Loucy (cell line): ENCODE data around the gene ALOX5AP.

Experiments
- EZH2phosphoT487 ChIP-seq: fragments of 200-600 bp; IDR thresholded peaks from 2 replicates; pipeline ENCODE4 v1.6.1; 2018; ENCODE audit warnings: antibody characterized with exemption, mild to moderate bottlenecking, moderate library complexity, borderline replicate concordance
- TF ChIP-seq, protein P1 (sequence below): fragments of 200-600 bp; sonication (generic); conservative IDR thresholded peaks from 2 replicates; pipeline ENCODE4 v1.5.1; 2014; ENCODE audit warnings: mild to moderate bottlenecking, antibody characterized with exemption, low read length

DNA sequence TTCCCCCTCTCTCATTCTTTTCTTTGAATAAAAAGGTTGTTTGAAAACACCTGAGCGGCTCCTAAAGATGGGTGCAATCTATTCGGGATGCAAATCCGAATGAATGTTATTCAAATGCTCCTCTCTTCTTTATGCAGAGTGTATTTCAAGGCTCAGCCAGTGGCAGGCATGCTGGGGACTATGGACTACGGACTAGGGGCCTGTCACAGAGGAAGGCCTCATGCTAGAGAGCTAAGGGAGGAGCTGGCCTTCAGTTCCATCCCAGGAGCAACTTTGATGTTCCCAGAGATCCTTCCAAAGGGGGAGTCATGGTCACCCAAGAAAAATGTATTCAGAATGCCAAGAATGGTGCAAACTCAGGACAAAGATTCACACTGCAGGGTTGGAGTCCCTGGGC lies 9.3 kb downstream of the ALOX5AP start:
- TF ChIP-seq, protein P1, sequence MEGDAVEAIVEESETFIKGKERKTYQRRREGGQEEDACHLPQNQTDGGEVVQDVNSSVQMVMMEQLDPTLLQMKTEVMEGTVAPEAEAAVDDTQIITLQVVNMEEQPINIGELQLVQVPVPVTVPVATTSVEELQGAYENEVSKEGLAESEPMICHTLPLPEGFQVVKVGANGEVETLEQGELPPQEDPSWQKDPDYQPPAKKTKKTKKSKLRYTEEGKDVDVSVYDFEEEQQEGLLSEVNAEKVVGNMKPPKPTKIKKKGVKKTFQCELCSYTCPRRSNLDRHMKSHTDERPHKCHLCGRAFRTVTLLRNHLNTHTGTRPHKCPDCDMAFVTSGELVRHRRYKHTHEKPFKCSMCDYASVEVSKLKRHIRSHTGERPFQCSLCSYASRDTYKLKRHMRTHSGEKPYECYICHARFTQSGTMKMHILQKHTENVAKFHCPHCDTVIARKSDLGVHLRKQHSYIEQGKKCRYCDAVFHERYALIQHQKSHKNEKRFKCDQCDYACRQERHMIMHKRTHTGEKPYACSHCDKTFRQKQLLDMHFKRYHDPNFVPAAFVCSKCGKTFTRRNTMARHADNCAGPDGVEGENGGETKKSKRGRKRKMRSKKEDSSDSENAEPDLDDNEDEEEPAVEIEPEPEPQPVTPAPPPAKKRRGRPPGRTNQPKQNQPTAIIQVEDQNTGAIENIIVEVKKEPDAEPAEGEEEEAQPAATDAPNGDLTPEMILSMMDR: no peak
- TF ChIP-seq EZH2phosphoT487: no peak
